Tibial nerve (tissue), 4 donors: ENCODE measurements around the gene CT45A5. TPM values are rescaled to one million over a fixed set of nuclear protein-coding genes. Genes with fewer than 3 reads are reported as not detected.
"Not testable (repeated sequence)": the region's sequence is repeated elsewhere in the genome, so short reads cannot be mapped to it uniquely, and the experiment has no call there.

Source experiments
- DNase-seq, 2 donors: peaks; one replicate each; pipeline ENCODE4 v3.0.0-alpha.2; 2019; ENCODE audit warnings: low spot score in 2 of 2
- H3K27ac ChIP-seq, 4 donors: fragments of 200-600 bp; sonication (generic) in 3 of 4; one replicate each; pipeline ENCODE4 v1.5.1; 2017 to 2019; ENCODE audit warnings: mild to moderate bottlenecking in 1 of 4
- H3K27me3 ChIP-seq, 2 donors: fragments of 200-600 bp; sonication (generic) in 1 of 2; one replicate each; pipeline versions ENCODE4 v1.5.1 to v1.6.0; 2017 to 2019
- H3K36me3 ChIP-seq, 3 donors: fragments of 200-600 bp; sonication (generic); one replicate each; pipeline ENCODE4 v1.5.1; 2018 to 2019
- H3K4me1 ChIP-seq, 4 donors: fragments of 200-600 bp; sonication (generic) in 3 of 4; one replicate each; pipeline ENCODE4 v1.5.1; 2017 to 2019
- H3K4me3 ChIP-seq, 4 donors: fragments of 200-600 bp; sonication (generic) in 3 of 4; one replicate each; pipeline ENCODE4 v1.5.1; 2017 to 2019; ENCODE audit warnings: mild to moderate bottlenecking in 1 of 4, moderate library complexity in 1 of 4
- H3K9me3 ChIP-seq, 4 donors: fragments of 200-600 bp; sonication (generic) in 3 of 4; one replicate each; pipeline ENCODE4 v1.5.1; 2017 to 2019
- CTCF ChIP-seq, 5 experiments: fragments of 200-600 bp in 3 of 5; fragments of 450-650 bp in 2 of 5; sonication (generic) in 3 of 5; IDR thresholded peaks; one replicate each; pipeline ENCODE4 v1.5.1; 2016 to 2019; ENCODE audit warnings: antibody characterized with exemption in 5 of 5, mild to moderate bottlenecking in 3 of 5, moderate library complexity in 2 of 5
- EP300 ChIP-seq, 2 donors: sonication (generic); formaldehyde crosslinking; IDR thresholded peaks; one replicate each; pipeline ENCODE4 v1.6.1; 2017; ENCODE audit warnings: antibody characterized with exemption in 2 of 2, mild to moderate bottlenecking in 1 of 2
- POLR2A ChIP-seq, 2 donors: fragments of 450-650 bp; IDR thresholded peaks; one replicate each; pipeline ENCODE4 v1.6.1; 2017; ENCODE audit warnings: antibody characterized with exemption in 2 of 2, mild to moderate bottlenecking in 2 of 2, moderate library complexity in 2 of 2
- WGBS, 2 donors: methylation state at CpG; one replicate each; pipeline ENCODE4 v1.1.5; 2018; 5-methylcytosine and 5-hydroxymethylcytosine counted together
- total RNA-seq, 4 donors: library from RNA; depleted of rRNA; stranded (reverse); fragments of >200 nt; gene quantifications; one replicate each; pipeline ENCODE4 v1.1.0, GENCODE V29; 2016

CT45A5 gene
- total RNA-seq, 4 donors from 2014 or later, result not detected

- H3K27me3 ChIP-seq, result no peaks in the 10 kb centered on the region
- H3K4me1 ChIP-seq, result no peaks in the 10 kb centered on the region
- H3K27ac ChIP-seq, result no peak overlapping the region
- no peak for TF ChIP-seq EP300 (IDR thresholded peaks at IDR 0.05)
- no peak for TF ChIP-seq CTCF (IDR thresholded peaks at IDR 0.05)
- no peak for TF ChIP-seq POLR2A (IDR thresholded peaks at IDR 0.05)
- H3K9me3 ChIP-seq, result no peaks in the 10 kb centered on the region
- no peaks in the 10 kb centered on the region for H3K36me3 ChIP-seq
- no peak for DNase-seq
- WGBS, 2 donors, result 42 to 51% methylated on average over 4 of the region's 4 CpGs
- no peak overlapping the region for H3K4me3 ChIP-seq
Measured at GRCh38 chrX:135737366-135738071, 47.8 kb downstream of the CT45A5 start.

DNA sequence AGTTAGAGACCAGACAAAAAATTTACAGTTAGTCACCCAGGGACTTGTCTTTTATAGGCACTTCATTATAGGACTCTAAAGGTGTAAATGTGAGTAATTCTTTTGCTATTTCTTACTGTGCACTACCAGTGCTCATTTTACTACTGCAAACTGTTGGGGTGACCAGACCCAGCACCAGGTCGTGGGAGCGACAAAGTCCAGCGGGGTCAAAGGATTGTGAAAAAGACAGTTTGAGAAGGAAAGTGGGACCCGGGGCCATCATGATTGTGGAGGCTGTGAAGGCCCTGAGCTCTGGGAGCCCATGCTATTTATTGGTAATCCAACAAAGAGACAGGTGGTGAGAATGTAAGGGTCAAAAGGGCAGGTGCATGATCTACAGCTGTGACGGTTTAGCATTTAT lies 50.6 kb downstream of the CT45A5 start:
- H3K4me1 ChIP-seq, H3K27ac ChIP-seq, H3K9me3 ChIP-seq, DNase-seq, H3K4me3 ChIP-seq, H3K36me3 ChIP-seq, H3K27me3 ChIP-seq: not testable (repeated sequence)
- 62 to 79% methylated on average over 5 of the region's 5 CpGs for WGBS, 2 donors

Other genes starting within 250 kb of the CT45A5 start
- gene CT45A1, start 71.9 kb downstream of the CT45A5 start, total RNA-seq, result not detected
- not detected for gene CT45A3, start 17.3 kb downstream of the CT45A5 start, total RNA-seq
- not detected for gene CT45A6, start 17.3 kb upstream of the CT45A5 start, total RNA-seq
- not detected for gene CT45A2, start 34.5 kb upstream of the CT45A5 start, total RNA-seq
- not detected for gene CT45A7, start 51.8 kb upstream of the CT45A5 start, total RNA-seq
- not detected for gene CT45A8, start 69.0 kb upstream of the CT45A5 start, total RNA-seq
- not detected for gene CT45A9, start 86.3 kb upstream of the CT45A5 start, total RNA-seq
- not detected for gene CT45A10, start 107.9 kb upstream of the CT45A5 start, total RNA-seq
- not detected for gene SAGE1, start 108.2 kb upstream of the CT45A5 start, total RNA-seq
- gene MMGT1, start 188.5 kb upstream of the CT45A5 start, total RNA-seq, result 10 to 100 TPM; 24.1 to 31.6 (median 28.3) TPM
- gene SLC9A6, start 199.9 kb upstream of the CT45A5 start, total RNA-seq, result 10 to 100 TPM; 12.9 to 23.9 (median 18.7) TPM